Caco-2 (cell line): ENCODE measurements around the gene ABRAXAS1. TPM values are rescaled to one million over a fixed set of nuclear protein-coding genes. Genes with fewer than 3 reads are reported as not detected.

Experiments used
- BruUV-seq: library from RNA; stranded (reverse); fragments of 400-500 nt; replicated peaks from 2 replicates; lab custom pipeline; 2021; lab: Mats Ljungman, UMichigan
- CTCF ChIA-PET: fragments of 300-600 bp; sonication (Branson Sonifier 250); formaldehyde crosslinking; loops from one replicate; lab custom pipeline; 2022; ENCODE audit warnings: antibody characterized with exemption; lab: Charles Lee
- POLR2A ChIA-PET: fragments of 300-600 bp; sonication (Branson Sonifier 250); formaldehyde crosslinking; loops from one replicate; lab custom pipeline; 2022; ENCODE audit warnings: antibody characterized with exemption; lab: Charles Lee
- DNase-seq, 2 experiments: peaks; one replicate each; pipeline versions ENCODE4 v3.0.0 to v3.0.0-alpha.2; 2020 to 2022
- H3K27me3 ChIP-seq: replicated peaks from 2 replicates; pipeline ENCODE4 v1.6.0; 2011; ENCODE audit warnings: low read length; ENCODE audit not compliant: control insufficient read depth, insufficient read depth
- H3K36me3 ChIP-seq: 2 replicates; pipeline ENCODE4 v1.5.1; 2011; ENCODE audit warnings: low read length; ENCODE audit not compliant: control insufficient read depth, insufficient read depth
- H3K4me1 ChIP-seq: fragments of 250-450 bp; sonication (Bioruptor Pico); 2 replicates; pipeline ENCODE4 v1.5.1; 2020; ENCODE audit warnings: mild to moderate bottlenecking
- H3K4me3 ChIP-seq: 2 replicates; pipeline ENCODE4 v1.5.1; 2011; ENCODE audit warnings: low read depth, mild to moderate bottlenecking, control low read depth, low read length
- H3K9me3 ChIP-seq: fragments of 250-450 bp; sonication (Bioruptor Pico); 2 replicates; pipeline ENCODE4 v1.5.1; 2020; ENCODE audit warnings: mild to moderate bottlenecking, moderate library complexity
- H3K27ac Mint-ChIP-seq: one replicate; pipeline ENCODE4 v1.8.0; 2022; ENCODE audit warnings: mixed read lengths; ENCODE audit not compliant: unreplicated experiment
- H3K27me3 Mint-ChIP-seq: one replicate; pipeline ENCODE4 v1.8.0; 2022; ENCODE audit warnings: mixed read lengths; ENCODE audit not compliant: insufficient read depth, unreplicated experiment
- H3K36me3 Mint-ChIP-seq: one replicate; pipeline ENCODE4 v1.8.0; 2022; ENCODE audit warnings: mild to moderate bottlenecking, mixed read lengths; ENCODE audit not compliant: insufficient read depth, unreplicated experiment
- H3K4me1 Mint-ChIP-seq: one replicate; pipeline ENCODE4 v1.8.0; 2022; ENCODE audit warnings: low read depth, mixed read lengths; ENCODE audit not compliant: unreplicated experiment
- H3K4me3 Mint-ChIP-seq: one replicate; pipeline ENCODE4 v1.8.0; 2022; ENCODE audit warnings: mild to moderate bottlenecking, moderate library complexity, mixed read lengths; ENCODE audit not compliant: unreplicated experiment
- H3K9me3 Mint-ChIP-seq: one replicate; pipeline ENCODE4 v1.8.0; 2022; ENCODE audit warnings: mixed read lengths; ENCODE audit not compliant: unreplicated experiment
- CTCF ChIP-seq, 2 experiments: fragments of 200-600 bp in 1 of 2; IDR thresholded peaks; 1 replicate in 1 of 2; 2 replicates in 1 of 2; pipeline versions ENCODE4 v1.5.1 to v1.8.0; 2011 to 2022; ENCODE audit warnings: antibody characterized with exemption in 1 of 2, control low read depth in 1 of 2, inconsistent platforms in 1 of 2, low read depth in 1 of 2, low read length in 1 of 2, mild to moderate bottlenecking in 1 of 2, moderate library complexity in 1 of 2; ENCODE audit not compliant: insufficient read depth in 1 of 2, severe bottlenecking in 1 of 2, unreplicated experiment in 1 of 2
- intact Hi-C: fragments of 100-400 bp; cut with micrococcal nuclease; formaldehyde crosslinking; loops from one replicate; pipeline ENCODE4 v1.10.0; 2022; ENCODE audit not compliant: unreplicated experiment
- total RNA-seq: library from RNA; stranded (reverse); gene quantifications from 2 replicates; pipeline ENCODE4 v1.2.3, GENCODE V29; 2022

The ABRAXAS1 gene
- total RNA-seq, 1 experiment from 2014 or later, result 18.2 TPM

GRCh38 chr4:83413676-83414075, 71.2 kb downstream of the ABRAXAS1 start:
- ChIA-PET CTCF (no interaction called here), POLR2A (no interaction called here)
- TF ChIP-seq CTCF (IDR thresholded peaks at IDR 0.05; ENCODE audit: insufficient read depth in 1 of 2, low read depth in 1 of 2, low read length in 1 of 2, severe bottlenecking in 1 of 2, unreplicated experiment in 1 of 2), result no peak
- Histone ChIP-seq H3K4me3 (no peak overlapping the region), H3K4me1 (peaks cover 9% of the 10 kb centered on the region; the same call in 1 of the 2 replicates), H3K36me3 (no peaks in the 10 kb centered on the region), H3K9me3 (no peaks in the 10 kb centered on the region), H3K27me3 (no peaks in the 10 kb centered on the region)
- Mint-ChIP-seq H3K4me3 (no peak overlapping the region), H3K27ac (no peak overlapping the region), H3K36me3 (peaks cover 8% of the 10 kb centered on the region), H3K27me3 (no peaks in the 10 kb centered on the region), H3K9me3 (no peaks in the 10 kb centered on the region), H3K4me1 (no peaks in the 10 kb centered on the region)
- intact Hi-C loops, result no loop called here
- no peak for DNase-seq
- BruUV-seq, result no TSS peak

Other genes with a start within 250 kb of the ABRAXAS1 start
- 22.0 and 24.2 TPM in 2 replicates for gene COQ2, start 200.3 kb downstream of the ABRAXAS1 start, total RNA-seq
- gene HPSE, start 150.3 kb downstream of the ABRAXAS1 start, total RNA-seq, result 3.1 and 3.9 TPM in 2 replicates
- gene HELQ, start 29.3 kb downstream of the ABRAXAS1 start, total RNA-seq, result 10.6 and 11.6 TPM in 2 replicates
- gene MRPS18C, start 29.0 kb downstream of the ABRAXAS1 start, total RNA-seq, result 68.7 and 74.1 TPM in 2 replicates
- gene GPAT3, start 51.0 kb upstream of the ABRAXAS1 start, total RNA-seq, result 4.6 and 5.0 TPM in 2 replicates